HG03558 (cell line): ENCODE data around the gene TMCC1.
"Not testable (repeated sequence)": the region's sequence is repeated elsewhere in the genome, so short reads cannot be mapped to it uniquely, and the experiment has no call there.

Experiments used
- ATAC-seq: cut with Tn5 transposase; IDR thresholded peaks from one replicate; pipeline ENCODE4 v1.9.1; 2021; ENCODE audit warnings: moderate number of reproducible peaks; ENCODE audit not compliant: unreplicated experiment; ENCODE audit errors: extremely low read depth

TMCC1 gene

GRCh38 chr3:129658110-129658843, 235.2 kb downstream of the TMCC1 start:
- no peak for ATAC-seq

- no peak for ATAC-seq
These were observed 236.1 kb downstream of the TMCC1 start for GRCh38 chr3:129657261-129658046.

GRCh38 chr3:129656659-129657247, 236.8 kb downstream of the TMCC1 start:
- ATAC-seq = no peak

GRCh38 chr3:129655291-129655700, 238.2 kb downstream of the TMCC1 start:
- ATAC-seq = no peak

- no peak for ATAC-seq
These were observed 239.4 kb downstream of the TMCC1 start for GRCh38 chr3:129654131-129654530.

- ATAC-seq = no peak
These were observed 240.5 kb downstream of the TMCC1 start for GRCh38 chr3:129653019-129653418.

GRCh38 chr3:129651435-129652202, 241.9 kb downstream of the TMCC1 start:
- ATAC-seq = no peak

- no peak for ATAC-seq
These were observed 243.1 kb downstream of the TMCC1 start for GRCh38 chr3:129650256-129650872.

- no peak for ATAC-seq
These were observed 245.1 kb downstream of the TMCC1 start for GRCh38 chr3:129648391-129648790.

- no peak for ATAC-seq
These were observed 248.2 kb downstream of the TMCC1 start for GRCh38 chr3:129645286-129645685.

GRCh38 chr3:129644836-129645235, 248.7 kb downstream of the TMCC1 start:
- no peak for ATAC-seq

GRCh38 chr3:129641567-129642260, 251.8 kb downstream of the TMCC1 start:
- ATAC-seq = not testable (repeated sequence)

GRCh38 chr3:129640985-129641384, 252.5 kb downstream of the TMCC1 start:
- ATAC-seq = not testable (repeated sequence)

GRCh38 chr3:129638481-129638880, 255.0 kb downstream of the TMCC1 start:
- no peak for ATAC-seq

GRCh38 chr3:129636082-129636481, 257.4 kb downstream of the TMCC1 start:
- ATAC-seq = no peak

- ATAC-seq = no peak
These were observed 257.9 kb downstream of the TMCC1 start for GRCh38 chr3:129635656-129636055.

- no peak for ATAC-seq
These were observed 259.6 kb downstream of the TMCC1 start for GRCh38 chr3:129633751-129634481.

- no peak for ATAC-seq
These were observed 260.5 kb downstream of the TMCC1 start for GRCh38 chr3:129632977-129633376.

- no peak for ATAC-seq
These were observed 261.0 kb downstream of the TMCC1 start for GRCh38 chr3:129632556-129632955.
